Esophagus squamous epithelium (tissue), 4 donors: ENCODE data around the gene NMNAT1.

Experiments used
- CTCF ChIP-seq, 6 experiments: fragments of 450-650 bp in 4 of 6; fragments of 200-600 bp in 2 of 6; sonication (generic) in 2 of 6; IDR thresholded peaks; one replicate each; pipeline ENCODE4 v1.5.1; 2016 to 2019; ENCODE audit warnings: antibody characterized with exemption in 6 of 6, mild to moderate bottlenecking in 4 of 6, moderate library complexity in 4 of 6
- POLR2A ChIP-seq, 4 donors: fragments of 450-650 bp; IDR thresholded peaks; one replicate each; pipeline ENCODE4 v1.6.1; 2017; ENCODE audit warnings: antibody characterized with exemption in 4 of 4, mild to moderate bottlenecking in 4 of 4, moderate library complexity in 3 of 4

DNA sequence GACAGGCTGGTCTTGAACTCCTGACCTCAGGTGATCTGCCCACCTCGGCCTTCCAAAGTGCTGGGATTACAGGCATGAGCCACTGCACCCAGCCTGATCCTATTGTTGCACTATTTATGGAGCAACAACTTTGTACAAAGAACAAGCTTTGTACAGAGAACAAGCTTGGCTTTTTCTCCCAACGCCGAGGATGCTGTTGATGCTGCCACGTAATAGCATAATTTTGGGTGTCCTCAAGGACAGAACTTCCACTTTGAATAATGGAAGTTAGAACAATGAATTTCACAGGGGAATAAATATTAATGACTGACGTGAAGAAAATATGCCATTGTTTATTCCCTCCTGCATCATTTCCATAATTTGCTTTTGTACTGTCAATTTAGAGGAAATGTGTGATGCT is 41.0 kb downstream of the NMNAT1 start:
- TF ChIP-seq CTCF (IDR thresholded peaks at IDR 0.05), result no peak
- no peak for TF ChIP-seq POLR2A (IDR thresholded peaks at IDR 0.05)
